ENCODE results near the gene CSTA.

DNA sequence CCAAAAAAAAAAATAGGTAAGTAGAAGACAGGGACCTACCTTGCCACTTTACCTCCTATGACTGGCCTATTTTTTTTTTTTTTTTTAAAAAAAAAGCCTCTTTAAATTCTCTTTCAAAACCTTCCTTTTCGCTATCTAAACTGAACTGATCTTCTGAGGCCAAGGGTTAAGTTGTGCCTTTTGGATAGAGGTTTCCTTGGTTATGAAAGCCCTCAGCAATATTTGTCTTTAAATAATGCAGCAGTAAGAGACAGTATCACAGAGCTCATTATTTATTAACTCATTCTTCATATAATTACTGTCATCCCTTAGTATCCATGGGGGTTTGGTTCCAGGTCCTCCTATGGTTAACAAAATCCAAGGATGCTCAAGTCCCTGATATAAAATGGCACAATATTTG, 49.0 kb downstream of the CSTA start:
- TF ChIP-seq CEBPB (IDR thresholded peaks at IDR 0.05; ENCODE audit: low read depth, low read length), result no peak
- no peak for TF ChIP-seq RNF2 (IDR thresholded peaks at IDR 0.05; ENCODE audit: borderline replicate concordance, low read depth, low read length, missing control alignments, poor library complexity, severe bottlenecking)
- TF ChIP-seq POLR2AphosphoS5 (IDR thresholded peaks at IDR 0.05; ENCODE audit: low read depth, low read length), result no peak
- TF ChIP-seq, protein P1, sequence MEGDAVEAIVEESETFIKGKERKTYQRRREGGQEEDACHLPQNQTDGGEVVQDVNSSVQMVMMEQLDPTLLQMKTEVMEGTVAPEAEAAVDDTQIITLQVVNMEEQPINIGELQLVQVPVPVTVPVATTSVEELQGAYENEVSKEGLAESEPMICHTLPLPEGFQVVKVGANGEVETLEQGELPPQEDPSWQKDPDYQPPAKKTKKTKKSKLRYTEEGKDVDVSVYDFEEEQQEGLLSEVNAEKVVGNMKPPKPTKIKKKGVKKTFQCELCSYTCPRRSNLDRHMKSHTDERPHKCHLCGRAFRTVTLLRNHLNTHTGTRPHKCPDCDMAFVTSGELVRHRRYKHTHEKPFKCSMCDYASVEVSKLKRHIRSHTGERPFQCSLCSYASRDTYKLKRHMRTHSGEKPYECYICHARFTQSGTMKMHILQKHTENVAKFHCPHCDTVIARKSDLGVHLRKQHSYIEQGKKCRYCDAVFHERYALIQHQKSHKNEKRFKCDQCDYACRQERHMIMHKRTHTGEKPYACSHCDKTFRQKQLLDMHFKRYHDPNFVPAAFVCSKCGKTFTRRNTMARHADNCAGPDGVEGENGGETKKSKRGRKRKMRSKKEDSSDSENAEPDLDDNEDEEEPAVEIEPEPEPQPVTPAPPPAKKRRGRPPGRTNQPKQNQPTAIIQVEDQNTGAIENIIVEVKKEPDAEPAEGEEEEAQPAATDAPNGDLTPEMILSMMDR (IDR thresholded peaks at IDR 0.05; ENCODE audit: control extremely low read depth in 1 of 3, insufficient read depth in 1 of 3, low read depth in 1 of 3, low read length in 3 of 3), result no peak
- no peak for TF ChIP-seq JUND (IDR thresholded peaks at IDR 0.05; ENCODE audit: low read length)
- no peak for TF ChIP-seq POLR2A (IDR thresholded peaks at IDR 0.05; ENCODE audit: control extremely low read depth in 1 of 2, low read depth in 2 of 2, low read length in 2 of 2)
- TF ChIP-seq, protein P2, sequence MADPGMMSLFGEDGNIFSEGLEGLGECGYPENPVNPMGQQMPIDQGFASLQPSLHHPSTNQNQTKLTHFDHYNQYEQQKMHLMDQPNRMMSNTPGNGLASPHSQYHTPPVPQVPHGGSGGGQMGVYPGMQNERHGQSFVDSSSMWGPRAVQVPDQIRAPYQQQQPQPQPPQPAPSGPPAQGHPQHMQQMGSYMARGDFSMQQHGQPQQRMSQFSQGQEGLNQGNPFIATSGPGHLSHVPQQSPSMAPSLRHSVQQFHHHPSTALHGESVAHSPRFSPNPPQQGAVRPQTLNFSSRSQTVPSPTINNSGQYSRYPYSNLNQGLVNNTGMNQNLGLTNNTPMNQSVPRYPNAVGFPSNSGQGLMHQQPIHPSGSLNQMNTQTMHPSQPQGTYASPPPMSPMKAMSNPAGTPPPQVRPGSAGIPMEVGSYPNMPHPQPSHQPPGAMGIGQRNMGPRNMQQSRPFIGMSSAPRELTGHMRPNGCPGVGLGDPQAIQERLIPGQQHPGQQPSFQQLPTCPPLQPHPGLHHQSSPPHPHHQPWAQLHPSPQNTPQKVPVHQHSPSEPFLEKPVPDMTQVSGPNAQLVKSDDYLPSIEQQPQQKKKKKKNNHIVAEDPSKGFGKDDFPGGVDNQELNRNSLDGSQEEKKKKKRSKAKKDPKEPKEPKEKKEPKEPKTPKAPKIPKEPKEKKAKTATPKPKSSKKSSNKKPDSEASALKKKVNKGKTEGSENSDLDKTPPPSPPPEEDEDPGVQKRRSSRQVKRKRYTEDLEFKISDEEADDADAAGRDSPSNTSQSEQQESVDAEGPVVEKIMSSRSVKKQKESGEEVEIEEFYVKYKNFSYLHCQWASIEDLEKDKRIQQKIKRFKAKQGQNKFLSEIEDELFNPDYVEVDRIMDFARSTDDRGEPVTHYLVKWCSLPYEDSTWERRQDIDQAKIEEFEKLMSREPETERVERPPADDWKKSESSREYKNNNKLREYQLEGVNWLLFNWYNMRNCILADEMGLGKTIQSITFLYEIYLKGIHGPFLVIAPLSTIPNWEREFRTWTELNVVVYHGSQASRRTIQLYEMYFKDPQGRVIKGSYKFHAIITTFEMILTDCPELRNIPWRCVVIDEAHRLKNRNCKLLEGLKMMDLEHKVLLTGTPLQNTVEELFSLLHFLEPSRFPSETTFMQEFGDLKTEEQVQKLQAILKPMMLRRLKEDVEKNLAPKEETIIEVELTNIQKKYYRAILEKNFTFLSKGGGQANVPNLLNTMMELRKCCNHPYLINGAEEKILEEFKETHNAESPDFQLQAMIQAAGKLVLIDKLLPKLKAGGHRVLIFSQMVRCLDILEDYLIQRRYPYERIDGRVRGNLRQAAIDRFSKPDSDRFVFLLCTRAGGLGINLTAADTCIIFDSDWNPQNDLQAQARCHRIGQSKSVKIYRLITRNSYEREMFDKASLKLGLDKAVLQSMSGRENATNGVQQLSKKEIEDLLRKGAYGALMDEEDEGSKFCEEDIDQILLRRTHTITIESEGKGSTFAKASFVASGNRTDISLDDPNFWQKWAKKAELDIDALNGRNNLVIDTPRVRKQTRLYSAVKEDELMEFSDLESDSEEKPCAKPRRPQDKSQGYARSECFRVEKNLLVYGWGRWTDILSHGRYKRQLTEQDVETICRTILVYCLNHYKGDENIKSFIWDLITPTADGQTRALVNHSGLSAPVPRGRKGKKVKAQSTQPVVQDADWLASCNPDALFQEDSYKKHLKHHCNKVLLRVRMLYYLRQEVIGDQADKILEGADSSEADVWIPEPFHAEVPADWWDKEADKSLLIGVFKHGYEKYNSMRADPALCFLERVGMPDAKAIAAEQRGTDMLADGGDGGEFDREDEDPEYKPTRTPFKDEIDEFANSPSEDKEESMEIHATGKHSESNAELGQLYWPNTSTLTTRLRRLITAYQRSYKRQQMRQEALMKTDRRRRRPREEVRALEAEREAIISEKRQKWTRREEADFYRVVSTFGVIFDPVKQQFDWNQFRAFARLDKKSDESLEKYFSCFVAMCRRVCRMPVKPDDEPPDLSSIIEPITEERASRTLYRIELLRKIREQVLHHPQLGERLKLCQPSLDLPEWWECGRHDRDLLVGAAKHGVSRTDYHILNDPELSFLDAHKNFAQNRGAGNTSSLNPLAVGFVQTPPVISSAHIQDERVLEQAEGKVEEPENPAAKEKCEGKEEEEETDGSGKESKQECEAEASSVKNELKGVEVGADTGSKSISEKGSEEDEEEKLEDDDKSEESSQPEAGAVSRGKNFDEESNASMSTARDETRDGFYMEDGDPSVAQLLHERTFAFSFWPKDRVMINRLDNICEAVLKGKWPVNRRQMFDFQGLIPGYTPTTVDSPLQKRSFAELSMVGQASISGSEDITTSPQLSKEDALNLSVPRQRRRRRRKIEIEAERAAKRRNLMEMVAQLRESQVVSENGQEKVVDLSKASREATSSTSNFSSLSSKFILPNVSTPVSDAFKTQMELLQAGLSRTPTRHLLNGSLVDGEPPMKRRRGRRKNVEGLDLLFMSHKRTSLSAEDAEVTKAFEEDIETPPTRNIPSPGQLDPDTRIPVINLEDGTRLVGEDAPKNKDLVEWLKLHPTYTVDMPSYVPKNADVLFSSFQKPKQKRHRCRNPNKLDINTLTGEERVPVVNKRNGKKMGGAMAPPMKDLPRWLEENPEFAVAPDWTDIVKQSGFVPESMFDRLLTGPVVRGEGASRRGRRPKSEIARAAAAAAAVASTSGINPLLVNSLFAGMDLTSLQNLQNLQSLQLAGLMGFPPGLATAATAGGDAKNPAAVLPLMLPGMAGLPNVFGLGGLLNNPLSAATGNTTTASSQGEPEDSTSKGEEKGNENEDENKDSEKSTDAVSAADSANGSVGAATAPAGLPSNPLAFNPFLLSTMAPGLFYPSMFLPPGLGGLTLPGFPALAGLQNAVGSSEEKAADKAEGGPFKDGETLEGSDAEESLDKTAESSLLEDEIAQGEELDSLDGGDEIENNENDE (IDR thresholded peaks at IDR 0.05; ENCODE audit: insufficient replicate concordance, low read length), result no peak
- no peak for TF ChIP-seq EZH2 (IDR thresholded peaks at IDR 0.05; ENCODE audit: low read depth, low read length, severe bottlenecking)
- no peak for TF ChIP-seq SRF (IDR thresholded peaks at IDR 0.05; ENCODE audit: low read depth, low read length)
- no peak for TF ChIP-seq SP2 (IDR thresholded peaks at IDR 0.05; ENCODE audit: low read length)
- TF ChIP-seq EGR1 (IDR thresholded peaks at IDR 0.05; ENCODE audit: borderline replicate concordance, low read depth, low read length), result no peak
- no peak for TF ChIP-seq ASH2L (IDR thresholded peaks at IDR 0.05; ENCODE audit: low read length)

Measured in H1 (cell line).